Adipocyte (in vitro differentiated cells): ENCODE data around the gene SLC6A20.
"Not testable (repeated sequence)": the region's sequence is repeated elsewhere in the genome, so short reads cannot be mapped to it uniquely, and the experiment has no call there.

ENCODE experiments used
- DNase-seq: peaks from one replicate; pipeline ENCODE4 v3.0.0-alpha.2; 2015; ENCODE audit warnings: low read depth
- H3K27me3 ChIP-seq: replicated peaks from 2 replicates; pipeline ENCODE4 v1.7.0; 2013; ENCODE audit warnings: mild to moderate bottlenecking, low read length, moderate library complexity; ENCODE audit not compliant: control insufficient read depth, insufficient read depth
- H3K36me3 ChIP-seq: 2 replicates; pipeline ENCODE4 v1.7.0; 2013; ENCODE audit warnings: low read length, mild to moderate bottlenecking, moderate library complexity; ENCODE audit not compliant: control insufficient read depth, insufficient read depth, severe bottlenecking
- H3K4me1 ChIP-seq: 2 replicates; pipeline ENCODE4 v1.7.0; 2013; ENCODE audit warnings: mild to moderate bottlenecking, low read length, moderate library complexity; ENCODE audit not compliant: control insufficient read depth, insufficient read depth
- H3K4me3 ChIP-seq: 2 replicates; pipeline ENCODE4 v1.7.0; 2013; ENCODE audit warnings: mild to moderate bottlenecking, low read length, moderate library complexity
- H3K9ac ChIP-seq: 2 replicates; pipeline ENCODE4 v1.7.0; 2013; ENCODE audit warnings: mild to moderate bottlenecking, low read length, moderate library complexity
- H3K9me3 ChIP-seq: 2 replicates; pipeline ENCODE4 v1.7.0; 2013; ENCODE audit warnings: mild to moderate bottlenecking, low read length, moderate library complexity; ENCODE audit not compliant: control insufficient read depth

Gene SLC6A20

DNA sequence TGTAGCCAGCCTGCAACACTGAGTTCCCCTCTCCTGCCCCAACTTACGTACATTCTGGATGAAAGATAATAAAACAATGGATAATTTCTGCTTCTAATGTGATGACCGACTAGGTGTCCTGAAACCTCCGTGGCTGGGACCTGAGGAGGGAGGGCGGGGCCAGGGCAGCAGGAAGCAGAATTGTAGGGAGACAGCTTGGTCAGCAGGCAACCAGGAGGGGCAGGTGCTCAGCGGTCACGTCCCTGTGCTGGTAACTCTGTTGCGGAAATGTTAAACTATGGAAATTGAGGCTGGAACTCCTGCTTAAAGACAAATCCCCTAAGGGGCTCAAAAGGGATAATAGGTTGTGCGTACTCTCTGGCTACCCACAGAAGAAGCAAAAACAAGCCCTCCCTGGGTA is 30.4 kb downstream of the SLC6A20 start:
- peaks cover 15% of the 10 kb centered on the region for H3K9me3 ChIP-seq
- no peaks in the 10 kb centered on the region for H3K36me3 ChIP-seq
- H3K27me3 ChIP-seq: peaks cover 32% of the 10 kb centered on the region
- H3K4me1 ChIP-seq: no peaks in the 10 kb centered on the region
- no peak overlapping the region for H3K4me3 ChIP-seq
- no peak overlapping the region for H3K9ac ChIP-seq
- DNase-seq: no peak

GRCh38 chr3:45765266-45765851 is 31.0 kb downstream of the SLC6A20 start:
- Histone ChIP-seq H3K9me3 (peaks cover 15% of the 10 kb centered on the region), H3K36me3 (no peaks in the 10 kb centered on the region), H3K4me3 (no peak overlapping the region), H3K9ac (no peak overlapping the region), H3K4me1 (no peaks in the 10 kb centered on the region), H3K27me3 (peaks cover 31% of the 10 kb centered on the region)
- no peak for DNase-seq

- DNase-seq: no peak
- no peak overlapping the region for H3K4me3 ChIP-seq
- H3K27me3 ChIP-seq: peaks cover 42% of the 10 kb centered on the region
- H3K36me3 ChIP-seq: no peaks in the 10 kb centered on the region
- no peaks in the 10 kb centered on the region for H3K4me1 ChIP-seq
- peaks cover 15% of the 10 kb centered on the region for H3K9me3 ChIP-seq
- no peak overlapping the region for H3K9ac ChIP-seq
Measured at GRCh38 chr3:45763303-45763675, 33.0 kb downstream of the SLC6A20 start.

GRCh38 chr3:45762647-45763302 is 33.6 kb downstream of the SLC6A20 start:
- Histone ChIP-seq H3K27me3 (peaks cover 42% of the 10 kb centered on the region), H3K9ac (no peak overlapping the region), H3K4me3 (no peak overlapping the region), H3K9me3 (peaks cover 12% of the 10 kb centered on the region), H3K36me3 (no peaks in the 10 kb centered on the region), H3K4me1 (no peaks in the 10 kb centered on the region)
- DNase-seq: no peak

DNA sequence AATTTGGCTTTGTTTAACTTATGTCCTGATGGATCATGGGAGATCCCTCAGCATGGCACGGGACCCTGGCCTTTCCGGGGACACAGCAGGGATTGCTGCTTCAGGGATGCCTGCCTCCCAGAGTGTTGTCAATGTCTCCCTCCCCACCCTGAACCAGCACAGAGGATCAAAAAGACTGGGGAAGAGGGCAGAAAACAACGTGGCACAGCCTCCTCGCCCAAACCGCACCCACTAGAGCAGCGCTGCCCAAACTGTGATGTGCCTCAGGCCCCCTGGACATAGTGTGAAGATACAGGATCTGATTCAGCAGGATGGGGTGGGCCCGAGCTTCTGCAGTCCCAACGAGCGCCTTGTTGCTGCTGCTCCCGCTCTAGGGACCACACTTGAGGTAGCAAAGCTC is 34.5 kb downstream of the SLC6A20 start:
- peaks cover 2% of the 10 kb centered on the region for H3K9me3 ChIP-seq
- H3K4me1 ChIP-seq: no peaks in the 10 kb centered on the region
- H3K36me3 ChIP-seq: no peaks in the 10 kb centered on the region
- H3K4me3 ChIP-seq: no peak overlapping the region
- H3K9ac ChIP-seq: no peak overlapping the region
- no peak for DNase-seq
- peaks cover 42% of the 10 kb centered on the region for H3K27me3 ChIP-seq

DNA sequence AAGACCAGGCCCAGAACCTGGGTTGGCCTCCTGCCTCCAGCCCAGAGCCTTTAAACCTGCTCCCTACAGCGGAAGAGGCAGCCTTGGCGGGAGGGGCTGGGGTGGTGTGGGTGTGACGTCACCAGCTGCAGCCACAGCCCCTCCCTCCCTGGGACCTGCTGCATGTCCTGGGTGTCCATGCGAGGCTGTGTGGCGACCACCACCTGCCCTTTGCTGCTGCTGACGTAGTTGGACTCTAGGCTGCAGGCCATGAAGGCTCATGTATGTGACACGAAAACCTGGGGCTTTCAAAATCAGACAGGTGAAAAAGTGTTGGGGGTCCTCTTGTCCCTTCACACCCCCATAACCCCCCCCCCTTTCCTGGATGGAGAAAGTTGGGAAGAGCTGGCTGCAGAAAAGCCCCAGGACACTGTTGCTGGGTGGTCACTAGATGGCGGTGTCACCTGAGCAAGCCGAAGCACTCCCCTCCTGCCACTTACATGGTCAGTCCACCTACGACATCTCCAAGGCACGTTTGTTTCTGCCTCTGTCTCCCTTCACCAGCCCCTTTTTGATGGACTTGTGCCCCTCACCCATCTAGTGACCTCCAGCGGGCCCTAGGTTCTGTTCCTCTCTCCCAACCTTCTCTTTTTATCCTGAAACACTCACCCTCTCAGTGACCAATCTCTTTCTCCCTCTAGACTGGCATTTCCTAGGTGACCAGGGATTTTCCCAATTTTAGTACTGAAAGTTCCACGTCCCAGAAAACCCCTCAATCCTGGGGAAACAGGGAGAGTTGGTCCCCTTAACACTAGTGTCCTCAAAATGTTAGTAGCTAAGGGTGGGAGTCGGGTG is 35.2 kb downstream of the SLC6A20 start:
- Histone ChIP-seq H3K4me3 (no peak overlapping the region), H3K9me3 (no peaks in the 10 kb centered on the region), H3K27me3 (peaks cover 42% of the 10 kb centered on the region), H3K36me3 (no peaks in the 10 kb centered on the region), H3K9ac (no peak overlapping the region), H3K4me1 (no peaks in the 10 kb centered on the region)
- DNase-seq: peak; percentile 73

- Histone ChIP-seq H3K36me3 (no peaks in the 10 kb centered on the region), H3K4me1 (no peaks in the 10 kb centered on the region), H3K9me3 (no peaks in the 10 kb centered on the region), H3K4me3 (no peak overlapping the region), H3K27me3 (peaks cover 32% of the 10 kb centered on the region), H3K9ac (no peak overlapping the region)
- no peak for DNase-seq
Measured at GRCh38 chr3:45759851-45760250, 36.5 kb downstream of the SLC6A20 start.

- H3K4me1 ChIP-seq: no peaks in the 10 kb centered on the region
- no peak overlapping the region for H3K9ac ChIP-seq
- DNase-seq: no peak
- H3K4me3 ChIP-seq: no peak overlapping the region
- H3K27me3 ChIP-seq: peaks cover 32% of the 10 kb centered on the region
- H3K9me3 ChIP-seq: no peaks in the 10 kb centered on the region
- no peaks in the 10 kb centered on the region for H3K36me3 ChIP-seq
Measured at GRCh38 chr3:45758871-45759270, 37.5 kb downstream of the SLC6A20 start.

DNA sequence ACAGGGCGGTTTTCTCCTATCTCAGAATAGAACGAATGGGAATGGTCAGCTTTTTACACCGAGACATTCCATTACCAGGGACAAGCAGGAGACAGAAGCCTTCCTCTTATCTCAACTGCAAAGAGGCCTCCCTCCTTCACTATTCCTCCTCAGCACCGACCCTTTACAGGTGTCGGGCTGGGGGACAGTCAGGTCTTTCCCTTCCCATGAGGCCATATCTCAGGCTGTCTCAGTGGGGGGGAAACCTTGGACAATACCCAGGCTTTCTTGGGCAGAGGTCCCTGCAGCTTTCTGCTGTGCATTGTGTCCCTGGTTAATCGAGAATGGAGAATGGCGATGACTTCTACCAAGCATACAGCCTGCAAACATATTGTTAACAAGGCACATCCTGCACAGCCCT is 39.2 kb downstream of the SLC6A20 start:
- not testable (repeated sequence) for H3K36me3 ChIP-seq, H3K9ac ChIP-seq, H3K9me3 ChIP-seq, H3K4me1 ChIP-seq, H3K4me3 ChIP-seq, DNase-seq
- peaks cover 24% of the 10 kb centered on the region for H3K27me3 ChIP-seq

DNA sequence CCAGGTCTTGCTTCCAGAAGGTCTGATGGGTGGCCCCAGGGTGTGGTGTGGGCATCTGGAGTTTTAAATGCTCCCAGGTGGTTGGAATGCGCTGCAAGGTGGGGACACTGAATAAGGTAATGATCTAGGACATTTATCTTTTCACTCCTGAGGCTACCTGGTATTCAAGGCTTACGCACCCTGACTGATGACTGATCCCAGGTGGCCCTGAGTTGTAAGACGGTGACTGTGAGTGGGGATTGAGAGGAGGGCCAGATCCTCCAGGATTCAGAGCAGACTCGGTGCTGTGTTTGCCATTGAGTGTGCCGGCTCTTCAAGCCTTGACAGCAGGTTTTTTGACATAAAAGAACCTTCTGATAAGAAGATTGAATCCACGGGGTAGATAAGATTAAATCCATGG is 40.3 kb downstream of the SLC6A20 start:
- Histone ChIP-seq H3K27me3 (peaks cover 22% of the 10 kb centered on the region), H3K9ac (no peak overlapping the region), H3K4me3 (no peak overlapping the region), H3K4me1 (no peaks in the 10 kb centered on the region), H3K36me3 (no peaks in the 10 kb centered on the region), H3K9me3 (no peaks in the 10 kb centered on the region)
- no peak for DNase-seq

GRCh38 chr3:45754461-45754860 is 41.9 kb downstream of the SLC6A20 start:
- peaks cover 9% of the 10 kb centered on the region for H3K27me3 ChIP-seq

More at GRCh38 chr3:45754461-45754860, 41.9 kb downstream of the SLC6A20 start:
- Histone ChIP-seq H3K9ac (no peak overlapping the region), H3K9me3 (no peaks in the 10 kb centered on the region), H3K36me3 (no peaks in the 10 kb centered on the region), H3K4me3 (no peak overlapping the region), H3K4me1 (no peaks in the 10 kb centered on the region)
- DNase-seq: no peak
